WTC11 (cell line): Measurements from ENCODE around the gene ZNF341. TPM values are rescaled to one million over a fixed set of nuclear protein-coding genes. Genes with fewer than 3 reads are reported as not detected.

ENCODE experiments used
- ATAC-seq: fragments of 200-7000 bp; cut with Tn5 transposase; 2 replicates; pipeline ENCODE4 v1.10.0; 2021; ENCODE audit warnings: mild to moderate bottlenecking, moderate library complexity
- CTCF ChIA-PET: fragments of 300-600 bp; sonication (Branson Sonifier 250); formaldehyde crosslinking; loops from one replicate; lab custom pipeline; 2021; ENCODE audit warnings: antibody characterized with exemption; lab: Charles Lee
- POLR2A ChIA-PET: fragments of 350-600 bp; sonication (Branson Sonifier 250); formaldehyde crosslinking; loops from one replicate; lab custom pipeline; 2021; ENCODE audit warnings: antibody characterized with exemption; lab: Charles Lee
- DNase-seq: peaks from one replicate; pipeline ENCODE4 v3.0.0; 2021; ENCODE audit warnings: low spot score
- H3K27ac Mint-ChIP-seq: 2 replicates; pipeline ENCODE4 v1.8.0; 2021; ENCODE audit warnings: mixed read lengths
- H3K27me3 Mint-ChIP-seq: 2 replicates; pipeline ENCODE4 v1.8.0; 2021; ENCODE audit warnings: low read depth, mild to moderate bottlenecking, moderate library complexity, mixed read lengths
- H3K36me3 Mint-ChIP-seq: 2 replicates; pipeline ENCODE4 v1.8.0; 2021; ENCODE audit warnings: mixed read lengths
- H3K4me1 Mint-ChIP-seq: 2 replicates; pipeline ENCODE4 v1.8.0; 2022; ENCODE audit warnings: mixed read lengths
- H3K4me3 Mint-ChIP-seq: 2 replicates; pipeline ENCODE4 v1.8.0; 2021; ENCODE audit warnings: mild to moderate bottlenecking, moderate library complexity, mixed read lengths
- H3K9me3 Mint-ChIP-seq: 2 replicates; pipeline ENCODE4 v1.8.0; 2021; ENCODE audit warnings: mixed read lengths
- ATF1 ChIP-seq: sonication (generic); formaldehyde crosslinking; IDR thresholded peaks from 2 replicates; pipeline ENCODE4 v1.8.1; 2023; ENCODE audit warnings: mild to moderate bottlenecking, moderate library complexity, missing genetic modification reagents
- CBFB ChIP-seq: sonication (generic); formaldehyde crosslinking; IDR thresholded peaks from 2 replicates; pipeline ENCODE4 v1.8.1; 2022; ENCODE audit warnings: mild to moderate bottlenecking, low read depth, missing genetic modification reagents
- ELF4 ChIP-seq: sonication (generic); formaldehyde crosslinking; IDR thresholded peaks from 2 replicates; pipeline ENCODE4 v1.8.1; 2022; ENCODE audit warnings: low read depth, mild to moderate bottlenecking, moderate library complexity, missing genetic modification reagents
- FOXJ3 ChIP-seq: sonication (generic); formaldehyde crosslinking; IDR thresholded peaks from 2 replicates; pipeline ENCODE4 v1.9.0; 2021; ENCODE audit warnings: missing genetic modification reagents, mild to moderate bottlenecking, borderline replicate concordance
- FOXK1 ChIP-seq: sonication (generic); formaldehyde crosslinking; IDR thresholded peaks from 2 replicates; pipeline ENCODE4 v1.8.0; 2022; ENCODE audit warnings: mild to moderate bottlenecking, moderate library complexity, missing genetic modification reagents
- FOXP1 ChIP-seq: sonication (generic); formaldehyde crosslinking; IDR thresholded peaks from 2 replicates; pipeline ENCODE4 v1.8.0; 2022; ENCODE audit warnings: missing genetic modification reagents, mild to moderate bottlenecking, moderate library complexity, borderline replicate concordance
- NFE2L1 ChIP-seq: sonication (generic); formaldehyde crosslinking; IDR thresholded peaks from 2 replicates; pipeline ENCODE4 v1.8.1; 2023; ENCODE audit warnings: missing genetic modification reagents
- NR2C2 ChIP-seq: sonication (generic); formaldehyde crosslinking; IDR thresholded peaks from 2 replicates; pipeline ENCODE4 v1.8.0; 2022; ENCODE audit warnings: mild to moderate bottlenecking, missing genetic modification reagents
- RORB ChIP-seq: fragments of 250-450 bp; sonication (Bioruptor Pico); IDR thresholded peaks from 2 replicates; pipeline ENCODE4 v1.9.0; 2021; ENCODE audit warnings: mild to moderate bottlenecking
- TCF7 ChIP-seq: sonication (generic); formaldehyde crosslinking; IDR thresholded peaks from 2 replicates; pipeline ENCODE4 v1.8.0; 2022; ENCODE audit warnings: mild to moderate bottlenecking, low read depth, missing genetic modification reagents, moderate library complexity
- TEAD4 ChIP-seq: sonication (generic); formaldehyde crosslinking; IDR thresholded peaks from 2 replicates; pipeline ENCODE4 v1.8.0; 2022; ENCODE audit warnings: mild to moderate bottlenecking, missing genetic modification reagents
- ZBTB21 ChIP-seq: sonication (generic); formaldehyde crosslinking; IDR thresholded peaks from 2 replicates; pipeline ENCODE4 v1.8.1; 2023; ENCODE audit warnings: mild to moderate bottlenecking, missing genetic modification reagents, borderline replicate concordance
- ZNF396 ChIP-seq: fragments of 250-450 bp; sonication (Bioruptor Pico); IDR thresholded peaks from 2 replicates; pipeline ENCODE4 v1.8.0; 2021; ENCODE audit warnings: mild to moderate bottlenecking, moderate library complexity, borderline replicate concordance
- total RNA-seq: library from RNA; stranded (reverse); gene quantifications from 3 replicates; pipeline ENCODE4 v1.2.3, GENCODE V29; 2021
- TF ChIP-seq, protein P1 (sequence below): sonication (generic); formaldehyde crosslinking; IDR thresholded peaks from 2 replicates; pipeline ENCODE4 v1.8.1; 2023; ENCODE audit warnings: mild to moderate bottlenecking, missing genetic modification reagents
- TF ChIP-seq, protein P2 (sequence below): sonication (generic); formaldehyde crosslinking; IDR thresholded peaks from 2 replicates; pipeline ENCODE4 v1.8.1; 2023; ENCODE audit warnings: mild to moderate bottlenecking, moderate library complexity, missing genetic modification reagents
- TF ChIP-seq, protein P3 (sequence below): sonication (generic); formaldehyde crosslinking; IDR thresholded peaks from 2 replicates; pipeline ENCODE4 v1.8.0; 2022; ENCODE audit warnings: mild to moderate bottlenecking, missing genetic modification reagents
- TF ChIP-seq, protein P4 (sequence below): fragments of 250-450 bp; sonication (Bioruptor Pico); IDR thresholded peaks from 2 replicates; pipeline ENCODE4 v1.9.0; 2021; ENCODE audit warnings: mild to moderate bottlenecking
- TF ChIP-seq, protein P5 (sequence below): sonication (generic); formaldehyde crosslinking; IDR thresholded peaks from 2 replicates; pipeline ENCODE4 v1.8.0; 2022; ENCODE audit warnings: mild to moderate bottlenecking, missing genetic modification reagents

The ZNF341 gene
- total RNA-seq, 1 experiment from 2014 or later, result 9.6 TPM

DNA sequence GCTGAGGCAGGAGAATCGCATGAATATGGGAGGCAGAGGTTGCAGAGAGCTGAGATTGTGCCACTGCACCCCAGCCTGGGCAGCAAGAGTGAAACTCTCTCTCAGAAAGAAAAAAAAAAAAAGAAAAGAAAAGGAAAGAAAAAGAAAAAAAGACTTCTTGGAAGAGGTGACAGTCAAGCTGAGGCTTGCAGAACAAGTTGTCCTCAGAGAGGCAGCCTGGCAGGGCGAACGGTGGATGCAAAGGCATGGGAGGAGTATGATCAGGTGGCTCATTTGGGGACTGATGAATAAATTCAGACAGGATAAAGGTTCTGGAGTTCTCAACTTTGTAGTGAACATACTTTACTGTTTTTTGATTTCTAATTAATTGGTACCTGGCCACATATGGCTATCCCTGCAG is 12.4 kb downstream of the ZNF341 start:
- no peak for TF ChIP-seq FOXJ3
- no peak for TF ChIP-seq TCF7
- TF ChIP-seq, protein P1, sequence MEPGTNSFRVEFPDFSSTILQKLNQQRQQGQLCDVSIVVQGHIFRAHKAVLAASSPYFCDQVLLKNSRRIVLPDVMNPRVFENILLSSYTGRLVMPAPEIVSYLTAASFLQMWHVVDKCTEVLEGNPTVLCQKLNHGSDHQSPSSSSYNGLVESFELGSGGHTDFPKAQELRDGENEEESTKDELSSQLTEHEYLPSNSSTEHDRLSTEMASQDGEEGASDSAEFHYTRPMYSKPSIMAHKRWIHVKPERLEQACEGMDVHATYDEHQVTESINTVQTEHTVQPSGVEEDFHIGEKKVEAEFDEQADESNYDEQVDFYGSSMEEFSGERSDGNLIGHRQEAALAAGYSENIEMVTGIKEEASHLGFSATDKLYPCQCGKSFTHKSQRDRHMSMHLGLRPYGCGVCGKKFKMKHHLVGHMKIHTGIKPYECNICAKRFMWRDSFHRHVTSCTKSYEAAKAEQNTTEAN (CRISPR knock-in tag), result no peak
- no peak for TF ChIP-seq CBFB (CRISPR knock-in tag)
- ATAC-seq (no peak), DNase-seq (no peak)
- H3K4me3 Mint-ChIP-seq, result no peak overlapping the region
- CTCF ChIA-PET, result interaction anchor here (0.6 kb wide), 1 partner anchor 119 kb away, joined by 3 read pairs; no protein-coding TSS in a partner anchor
- no peaks in the 10 kb centered on the region; the same call in 1 of the 2 replicates for H3K27me3 Mint-ChIP-seq
- peaks cover 3% of the 10 kb centered on the region for H3K9me3 Mint-ChIP-seq
- POLR2A ChIA-PET, result interaction anchor here (0.6 kb wide), 1 partner anchor 37 kb away, joined by 5 read pairs; no protein-coding TSS in a partner anchor
- peaks cover 15% of the 10 kb centered on the region for H3K36me3 Mint-ChIP-seq
- H3K4me1 Mint-ChIP-seq, result no peaks in the 10 kb centered on the region
- no peak overlapping the region for H3K27ac Mint-ChIP-seq

DNA sequence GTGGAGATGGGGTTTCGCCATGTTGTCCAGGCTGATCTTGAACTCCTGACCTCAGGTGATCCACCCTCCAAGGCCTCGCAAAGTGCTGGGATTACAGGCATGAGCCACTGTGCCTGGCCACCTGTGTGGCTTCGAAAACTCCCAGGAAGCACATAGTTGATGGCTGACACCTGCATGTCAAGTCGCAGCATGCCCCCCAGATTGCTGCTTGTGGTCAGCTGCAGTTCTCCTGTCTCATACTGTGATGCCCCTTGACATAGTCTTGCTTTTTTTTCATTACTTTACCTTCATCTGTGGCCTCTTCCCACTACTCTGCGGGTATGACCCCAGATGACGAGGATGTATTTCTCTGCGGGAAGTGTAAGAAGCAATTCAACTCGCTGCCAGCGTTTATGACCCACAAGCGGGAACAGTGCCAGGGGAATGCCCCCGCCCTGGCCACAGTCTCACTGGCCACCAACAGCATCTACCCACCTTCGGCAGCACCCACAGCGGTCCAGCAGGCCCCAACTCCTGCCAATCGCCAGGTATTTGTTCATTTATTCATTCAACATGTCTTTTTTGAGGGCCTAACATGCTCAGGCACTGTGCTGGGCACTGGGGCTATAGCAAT is 13.1 kb downstream of the ZNF341 start:
- ATAC-seq, result no peak

DNA sequence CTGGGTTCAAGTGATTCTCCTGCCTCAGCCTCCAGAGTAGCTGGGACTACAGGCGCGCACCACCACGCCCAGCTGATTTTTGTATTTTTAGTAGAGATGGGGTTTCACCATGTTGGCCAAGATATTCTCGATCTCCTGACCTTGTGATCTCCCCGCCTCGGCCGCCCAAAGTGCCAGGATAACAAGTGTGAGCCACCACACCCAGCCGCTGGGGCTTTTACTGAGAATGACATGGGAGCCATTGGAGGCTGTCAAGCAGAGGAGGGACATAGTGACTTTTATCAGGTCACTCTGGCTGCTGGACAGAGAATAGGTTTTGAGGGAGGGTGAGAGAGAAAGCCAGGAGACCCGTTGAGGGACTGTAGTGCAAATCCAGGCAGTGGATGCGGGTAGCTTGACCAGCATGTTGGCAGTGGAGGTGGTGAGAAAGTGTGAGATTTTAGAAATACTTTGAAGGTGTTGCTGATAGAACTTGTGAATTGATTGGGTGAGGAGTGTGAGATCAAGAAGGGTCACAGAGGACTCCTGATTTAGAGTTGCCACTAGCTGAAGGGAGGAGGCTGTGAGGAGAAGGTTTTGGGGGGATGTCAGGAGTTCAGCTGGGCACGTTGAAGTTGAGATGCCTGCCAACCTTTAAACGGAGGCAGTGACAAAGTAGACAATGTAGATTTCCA is 14.7 kb downstream of the ZNF341 start:
- no peaks in the 10 kb centered on the region; the same call in 1 of the 2 replicates for H3K27me3 Mint-ChIP-seq
- DNase-seq (no peak), ATAC-seq (no peak)
- H3K4me3 Mint-ChIP-seq, result no peak overlapping the region
- H3K9me3 Mint-ChIP-seq, result peaks cover 3% of the 10 kb centered on the region
- peak overlapping the region; percentile 36 for H3K27ac Mint-ChIP-seq
- TF ChIP-seq, protein P2, sequence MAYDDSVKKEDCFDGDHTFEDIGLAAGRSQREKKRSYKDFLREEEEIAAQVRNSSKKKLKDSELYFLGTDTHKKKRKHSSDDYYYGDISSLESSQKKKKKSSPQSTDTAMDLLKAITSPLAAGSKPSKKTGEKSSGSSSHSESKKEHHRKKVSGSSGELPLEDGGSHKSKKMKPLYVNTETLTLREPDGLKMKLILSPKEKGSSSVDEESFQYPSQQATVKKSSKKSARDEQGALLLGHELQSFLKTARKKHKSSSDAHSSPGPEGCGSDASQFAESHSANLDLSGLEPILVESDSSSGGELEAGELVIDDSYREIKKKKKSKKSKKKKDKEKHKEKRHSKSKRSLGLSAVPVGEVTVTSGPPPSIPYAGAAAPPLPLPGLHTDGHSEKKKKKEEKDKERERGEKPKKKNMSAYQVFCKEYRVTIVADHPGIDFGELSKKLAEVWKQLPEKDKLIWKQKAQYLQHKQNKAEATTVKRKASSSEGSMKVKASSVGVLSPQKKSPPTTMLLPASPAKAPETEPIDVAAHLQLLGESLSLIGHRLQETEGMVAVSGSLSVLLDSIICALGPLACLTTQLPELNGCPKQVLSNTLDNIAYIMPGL, result no peak
- no peak for TF ChIP-seq ZBTB21 (CRISPR knock-in tag)
- TF ChIP-seq NR2C2 (CRISPR knock-in tag), result no peak
- TF ChIP-seq, protein P3, sequence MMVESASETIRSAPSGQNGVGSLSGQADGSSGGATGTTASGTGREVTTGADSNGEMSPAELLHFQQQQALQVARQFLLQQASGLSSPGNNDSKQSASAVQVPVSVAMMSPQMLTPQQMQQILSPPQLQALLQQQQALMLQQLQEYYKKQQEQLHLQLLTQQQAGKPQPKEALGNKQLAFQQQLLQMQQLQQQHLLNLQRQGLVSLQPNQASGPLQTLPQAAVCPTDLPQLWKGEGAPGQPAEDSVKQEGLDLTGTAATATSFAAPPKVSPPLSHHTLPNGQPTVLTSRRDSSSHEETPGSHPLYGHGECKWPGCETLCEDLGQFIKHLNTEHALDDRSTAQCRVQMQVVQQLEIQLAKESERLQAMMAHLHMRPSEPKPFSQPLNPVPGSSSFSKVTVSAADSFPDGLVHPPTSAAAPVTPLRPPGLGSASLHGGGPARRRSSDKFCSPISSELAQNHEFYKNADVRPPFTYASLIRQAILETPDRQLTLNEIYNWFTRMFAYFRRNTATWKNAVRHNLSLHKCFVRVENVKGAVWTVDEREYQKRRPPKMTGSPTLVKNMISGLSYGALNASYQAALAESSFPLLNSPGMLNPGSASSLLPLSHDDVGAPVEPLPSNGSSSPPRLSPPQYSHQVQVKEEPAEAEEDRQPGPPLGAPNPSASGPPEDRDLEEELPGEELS (CRISPR knock-in tag), result no peak
- no peak for TF ChIP-seq CBFB (CRISPR knock-in tag)
- no peak for TF ChIP-seq TEAD4 (CRISPR knock-in tag)
- no peak for TF ChIP-seq ZNF396 (CRISPR knock-in tag)
- no peak for TF ChIP-seq FOXK1 (CRISPR knock-in tag)
- H3K36me3 Mint-ChIP-seq, result peaks cover 18% of the 10 kb centered on the region
- no peaks in the 10 kb centered on the region for H3K4me1 Mint-ChIP-seq
- POLR2A ChIA-PET, result no interaction called here
- CTCF ChIA-PET, result no interaction called here

More for the DNA sequence above, 13.1 kb downstream of the ZNF341 start:
- peaks cover 15% of the 10 kb centered on the region for H3K36me3 Mint-ChIP-seq
- H3K9me3 Mint-ChIP-seq, result peaks cover 3% of the 10 kb centered on the region
- ChIA-PET POLR2A (no interaction called here), CTCF (no interaction called here)
- H3K4me1 Mint-ChIP-seq, result no peaks in the 10 kb centered on the region
- no peak overlapping the region for H3K4me3 Mint-ChIP-seq
- TF ChIP-seq, protein P4, sequence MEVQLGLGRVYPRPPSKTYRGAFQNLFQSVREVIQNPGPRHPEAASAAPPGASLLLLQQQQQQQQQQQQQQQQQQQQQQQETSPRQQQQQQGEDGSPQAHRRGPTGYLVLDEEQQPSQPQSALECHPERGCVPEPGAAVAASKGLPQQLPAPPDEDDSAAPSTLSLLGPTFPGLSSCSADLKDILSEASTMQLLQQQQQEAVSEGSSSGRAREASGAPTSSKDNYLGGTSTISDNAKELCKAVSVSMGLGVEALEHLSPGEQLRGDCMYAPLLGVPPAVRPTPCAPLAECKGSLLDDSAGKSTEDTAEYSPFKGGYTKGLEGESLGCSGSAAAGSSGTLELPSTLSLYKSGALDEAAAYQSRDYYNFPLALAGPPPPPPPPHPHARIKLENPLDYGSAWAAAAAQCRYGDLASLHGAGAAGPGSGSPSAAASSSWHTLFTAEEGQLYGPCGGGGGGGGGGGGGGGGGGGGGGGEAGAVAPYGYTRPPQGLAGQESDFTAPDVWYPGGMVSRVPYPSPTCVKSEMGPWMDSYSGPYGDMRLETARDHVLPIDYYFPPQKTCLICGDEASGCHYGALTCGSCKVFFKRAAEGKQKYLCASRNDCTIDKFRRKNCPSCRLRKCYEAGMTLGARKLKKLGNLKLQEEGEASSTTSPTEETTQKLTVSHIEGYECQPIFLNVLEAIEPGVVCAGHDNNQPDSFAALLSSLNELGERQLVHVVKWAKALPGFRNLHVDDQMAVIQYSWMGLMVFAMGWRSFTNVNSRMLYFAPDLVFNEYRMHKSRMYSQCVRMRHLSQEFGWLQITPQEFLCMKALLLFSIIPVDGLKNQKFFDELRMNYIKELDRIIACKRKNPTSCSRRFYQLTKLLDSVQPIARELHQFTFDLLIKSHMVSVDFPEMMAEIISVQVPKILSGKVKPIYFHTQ (CRISPR knock-in tag), result no peak
- TF ChIP-seq ELF4 (CRISPR knock-in tag) (no peak), ATF1 (CRISPR knock-in tag) (no peak), NFE2L1 (CRISPR knock-in tag) (no peak), FOXP1 (CRISPR knock-in tag) (no peak), RORB (CRISPR knock-in tag) (no peak), NR2C2 (CRISPR knock-in tag) (no peak), ZNF396 (CRISPR knock-in tag) (no peak)
- TF ChIP-seq, protein P5, sequence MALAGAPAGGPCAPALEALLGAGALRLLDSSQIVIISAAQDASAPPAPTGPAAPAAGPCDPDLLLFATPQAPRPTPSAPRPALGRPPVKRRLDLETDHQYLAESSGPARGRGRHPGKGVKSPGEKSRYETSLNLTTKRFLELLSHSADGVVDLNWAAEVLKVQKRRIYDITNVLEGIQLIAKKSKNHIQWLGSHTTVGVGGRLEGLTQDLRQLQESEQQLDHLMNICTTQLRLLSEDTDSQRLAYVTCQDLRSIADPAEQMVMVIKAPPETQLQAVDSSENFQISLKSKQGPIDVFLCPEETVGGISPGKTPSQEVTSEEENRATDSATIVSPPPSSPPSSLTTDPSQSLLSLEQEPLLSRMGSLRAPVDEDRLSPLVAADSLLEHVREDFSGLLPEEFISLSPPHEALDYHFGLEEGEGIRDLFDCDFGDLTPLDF, result no peak
- TF ChIP-seq, protein P2, result no peak
- DNase-seq, result no peak
- H3K27me3 Mint-ChIP-seq, result no peaks in the 10 kb centered on the region; the same call in 1 of the 2 replicates
- H3K27ac Mint-ChIP-seq, result no peak overlapping the region
